Spleen (tissue), 11 donors: ENCODE data around the gene SLC1A1. TPM values are rescaled to one million over a fixed set of nuclear protein-coding genes. Genes with fewer than 3 reads are reported as not detected.

Experiments used
- DNase-seq: peaks from one replicate; pipeline ENCODE4 v3.0.0-alpha.2; 2020
- H3K27ac ChIP-seq, 8 donors: fragments of 200-600 bp; sonication (generic) in 7 of 8; 1 replicate in 4 of 8; 2 replicates in 4 of 8; pipeline versions ENCODE4 v1.5.0 to v1.8.0; 2016 to 2021; ENCODE audit warnings: inconsistent platforms in 4 of 8, mild to moderate bottlenecking in 4 of 8, moderate library complexity in 1 of 8
- H3K27me3 ChIP-seq, 7 donors: fragments of 200-600 bp; sonication (generic) in 6 of 7; replicated peaks in 1 of 7; 1 replicate in 4 of 7; 2 replicates in 3 of 7; pipeline versions ENCODE4 v1.5.0 to v1.8.0; 2016 to 2021; ENCODE audit warnings: inconsistent platforms in 3 of 7, mild to moderate bottlenecking in 1 of 7
- H3K36me3 ChIP-seq, 6 donors: fragments of 200-600 bp; sonication (generic) in 5 of 6; 1 replicate in 4 of 6; 2 replicates in 2 of 6; pipeline versions ENCODE4 v1.5.0 to v1.8.0; 2016 to 2021; ENCODE audit warnings: inconsistent platforms in 2 of 6
- H3K4me1 ChIP-seq, 6 donors: fragments of 200-600 bp; sonication (generic) in 5 of 6; 1 replicate in 3 of 6; 2 replicates in 3 of 6; pipeline versions ENCODE4 v1.5.0 to v1.8.0; 2016 to 2021; ENCODE audit warnings: inconsistent platforms in 3 of 6
- H3K4me3 ChIP-seq, 8 donors: fragments of 200-600 bp; sonication (generic) in 7 of 8; 1 replicate in 4 of 8; 2 replicates in 4 of 8; pipeline versions ENCODE4 v1.5.0 to v1.8.0; 2016 to 2021; ENCODE audit warnings: inconsistent platforms in 4 of 8, mild to moderate bottlenecking in 4 of 8, moderate library complexity in 2 of 8
- H3K9me3 ChIP-seq, 8 donors: fragments of 200-600 bp; sonication (generic) in 7 of 8; 1 replicate in 4 of 8; 2 replicates in 4 of 8; pipeline versions ENCODE4 v1.5.0 to v1.8.0; 2016 to 2021; ENCODE audit warnings: inconsistent platforms in 4 of 8
- POLR2A ChIP-seq, 3 donors: fragments of 450-650 bp; IDR thresholded peaks; one replicate each; pipeline ENCODE4 v1.5.1; 2017; ENCODE audit warnings: antibody characterized with exemption in 3 of 3, mild to moderate bottlenecking in 1 of 3
- POLR2AphosphoS5 ChIP-seq, 3 donors: sonication (generic); formaldehyde crosslinking; IDR thresholded peaks; one replicate each; pipeline ENCODE4 v1.5.1; 2017; ENCODE audit warnings: antibody characterized with exemption in 3 of 3
- WGBS, 5 donors: extraction: QIAGEN DNeasy Blood & Tissue Kit in 3 of 5; methylation state at CpG; one replicate each; pipeline versions ENCODE4 v1.1.5 to v1.1.7; 2013 to 2018; 5-methylcytosine and 5-hydroxymethylcytosine counted together
- intact Hi-C: fragments of 100-400 bp; cut with DNase I; formaldehyde crosslinking; loops from one replicate; pipeline ENCODE4 v1.15.0; 2023; ENCODE audit warnings: low total_unique reads
- polyA plus RNA-seq, 3 donors: library from polyadenylated mRNA; stranded (reverse); fragments of 200-250 nt; gene quantifications; one replicate each; pipeline ENCODE4 v1.2.1, GENCODE V29; 2013
- total RNA-seq, 7 donors: library from RNA; depleted of rRNA in 3 of 7; stranded (reverse); fragments of >200 nt in 3 of 7; fragmentation: NEBNext Ultra II Directional in 4 of 7; extraction: Animal tissue kit (Norgen Biotek cat#: 25700) in 4 of 7; gene quantifications; one replicate each; pipeline versions ENCODE4 v1.1.0 to v1.2.1, GENCODE V29; 2016 to 2021
- TF ChIP-seq, protein P1 (sequence below), 11 experiments: fragments of 200-600 bp in 7 of 11; fragments of 450-650 bp in 4 of 11; sonication (generic) in 4 of 11; IDR thresholded peaks in 8 of 11; conservative IDR thresholded peaks in 3 of 11; 1 replicate in 7 of 11; 2 replicates in 4 of 11; pipeline versions ENCODE4 v1.4.0 to v1.8.0; 2016 to 2021; ENCODE audit warnings: antibody characterized with exemption in 11 of 11, inconsistent platforms in 4 of 11, mild to moderate bottlenecking in 1 of 11
- donor health status: healthy with polysubstance abuse.
- donor health status: DM: no; HTN: no; CAD: no; lungs with moderate emphysema.
- donor health status: DM: no; HTN: no; CAD: no.
- donor health status: Bipolar disorder and iron deficiency.
- donor health status: healthy.
- donor health status: DM: no; HTN: no; CAD: no.
- donor health status: DM: yes; HTN: yes; CAD: no.

The SLC1A1 gene
- total and polyA plus RNA-seq, 10 donors, result 0.11 to 0.79 (median 0.28) TPM; not detected in 2

- TF ChIP-seq, protein P1, sequence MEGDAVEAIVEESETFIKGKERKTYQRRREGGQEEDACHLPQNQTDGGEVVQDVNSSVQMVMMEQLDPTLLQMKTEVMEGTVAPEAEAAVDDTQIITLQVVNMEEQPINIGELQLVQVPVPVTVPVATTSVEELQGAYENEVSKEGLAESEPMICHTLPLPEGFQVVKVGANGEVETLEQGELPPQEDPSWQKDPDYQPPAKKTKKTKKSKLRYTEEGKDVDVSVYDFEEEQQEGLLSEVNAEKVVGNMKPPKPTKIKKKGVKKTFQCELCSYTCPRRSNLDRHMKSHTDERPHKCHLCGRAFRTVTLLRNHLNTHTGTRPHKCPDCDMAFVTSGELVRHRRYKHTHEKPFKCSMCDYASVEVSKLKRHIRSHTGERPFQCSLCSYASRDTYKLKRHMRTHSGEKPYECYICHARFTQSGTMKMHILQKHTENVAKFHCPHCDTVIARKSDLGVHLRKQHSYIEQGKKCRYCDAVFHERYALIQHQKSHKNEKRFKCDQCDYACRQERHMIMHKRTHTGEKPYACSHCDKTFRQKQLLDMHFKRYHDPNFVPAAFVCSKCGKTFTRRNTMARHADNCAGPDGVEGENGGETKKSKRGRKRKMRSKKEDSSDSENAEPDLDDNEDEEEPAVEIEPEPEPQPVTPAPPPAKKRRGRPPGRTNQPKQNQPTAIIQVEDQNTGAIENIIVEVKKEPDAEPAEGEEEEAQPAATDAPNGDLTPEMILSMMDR (IDR thresholded peaks at IDR 0.05 in 8 of 11, conservative IDR thresholded peaks at IDR 0.05 in 3 of 11), result no peak
- TF ChIP-seq POLR2A (IDR thresholded peaks at IDR 0.05), result no peak
- TF ChIP-seq POLR2AphosphoS5 (IDR thresholded peaks at IDR 0.05), result no peak
- intact Hi-C loops, result no loop called here
Measured at GRCh38 chr9:4502444-4502843, 12.2 kb downstream of the SLC1A1 start.

DNA sequence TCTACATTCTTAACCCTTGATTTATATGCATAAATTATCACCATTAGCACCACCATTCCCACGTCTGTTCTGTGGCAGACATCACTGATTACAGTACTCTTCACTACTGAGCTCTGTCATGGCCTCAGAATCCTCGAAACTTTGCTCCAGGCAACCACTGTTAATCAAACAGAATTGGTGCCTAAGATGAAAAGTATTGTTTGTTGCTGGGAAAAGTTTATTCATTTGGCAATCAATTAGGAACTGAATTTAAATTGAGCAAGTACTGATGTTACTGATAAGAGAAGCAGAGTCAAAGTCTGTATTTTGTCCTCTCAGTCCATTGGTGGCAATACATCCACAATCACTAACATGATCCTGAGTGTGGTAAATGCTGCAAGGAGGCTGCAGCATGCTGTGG is 12.8 kb downstream of the SLC1A1 start:
- H3K27me3 ChIP-seq, result peaks cover 0 to 5% (median 0%) of the 10 kb centered on the region in 7 donors
- intact Hi-C loops, result no loop called here
- 73 to 89% (median 76%) methylated on average over 2 of the region's 2 CpGs for WGBS, 5 donors
- DNase-seq, result no peak
- TF ChIP-seq POLR2A (IDR thresholded peaks at IDR 0.05) (no peak), POLR2AphosphoS5 (IDR thresholded peaks at IDR 0.05) (no peak)
- TF ChIP-seq, protein P1 (IDR thresholded peaks at IDR 0.05 in 8 of 11, conservative IDR thresholded peaks at IDR 0.05 in 3 of 11), result no peak
- no peak overlapping the region for H3K4me3 ChIP-seq
- no peak overlapping the region for H3K27ac ChIP-seq
- no peaks in the 10 kb centered on the region for H3K36me3 ChIP-seq
- H3K4me1 ChIP-seq, result no peaks in the 10 kb centered on the region
- H3K9me3 ChIP-seq, result no peaks in the 10 kb centered on the region

More at GRCh38 chr9:4502444-4502843, 12.2 kb downstream of the SLC1A1 start:
- Histone ChIP-seq H3K4me3 (no peak overlapping the region), H3K4me1 (no peaks in the 10 kb centered on the region), H3K36me3 (no peaks in the 10 kb centered on the region), H3K9me3 (no peaks in the 10 kb centered on the region), H3K27ac (no peak overlapping the region), H3K27me3 (peaks cover 0 to 5% (median 0%) of the 10 kb centered on the region in 7 donors)
- 43 to 74% (median 48%) methylated on average over 1 of the region's 1 CpG for WGBS, 5 donors
- DNase-seq, result no peak

DNA sequence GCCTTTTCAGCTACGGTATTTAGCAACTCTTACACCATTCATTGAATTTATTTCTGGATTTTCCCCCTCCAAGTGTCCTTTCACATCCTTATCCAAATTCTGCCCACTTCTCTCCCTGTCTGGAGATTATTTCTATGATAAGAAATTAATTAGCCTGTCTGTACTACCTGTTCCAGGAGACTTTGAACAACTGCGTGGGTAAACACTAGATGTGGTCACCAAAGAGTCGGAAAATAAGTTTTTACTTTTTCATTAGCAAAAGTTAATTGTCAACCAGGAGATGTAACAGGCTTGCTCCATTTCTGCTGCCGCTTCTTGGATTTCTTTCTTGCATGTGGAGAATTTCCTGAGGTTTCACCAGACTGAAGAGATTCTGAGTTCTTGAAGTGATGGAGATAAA is 14.0 kb downstream of the SLC1A1 start:
- intact Hi-C loops, result no loop called here
- Histone ChIP-seq H3K36me3 (no peaks in the 10 kb centered on the region), H3K27ac (no peak overlapping the region), H3K9me3 (no peaks in the 10 kb centered on the region), H3K4me1 (no peaks in the 10 kb centered on the region), H3K27me3 (peaks cover 0 to 5% (median 0%) of the 10 kb centered on the region in 7 donors), H3K4me3 (no peak overlapping the region)
- WGBS, 5 donors, result 91 to 93% (median 92%) methylated on average over 4 of the region's 4 CpGs
- no peak for DNase-seq
- TF ChIP-seq, protein P1 (IDR thresholded peaks at IDR 0.05 in 8 of 11, conservative IDR thresholded peaks at IDR 0.05 in 3 of 11), result no peak
- TF ChIP-seq POLR2A (IDR thresholded peaks at IDR 0.05), result no peak
- no peak for TF ChIP-seq POLR2AphosphoS5 (IDR thresholded peaks at IDR 0.05)

DNA sequence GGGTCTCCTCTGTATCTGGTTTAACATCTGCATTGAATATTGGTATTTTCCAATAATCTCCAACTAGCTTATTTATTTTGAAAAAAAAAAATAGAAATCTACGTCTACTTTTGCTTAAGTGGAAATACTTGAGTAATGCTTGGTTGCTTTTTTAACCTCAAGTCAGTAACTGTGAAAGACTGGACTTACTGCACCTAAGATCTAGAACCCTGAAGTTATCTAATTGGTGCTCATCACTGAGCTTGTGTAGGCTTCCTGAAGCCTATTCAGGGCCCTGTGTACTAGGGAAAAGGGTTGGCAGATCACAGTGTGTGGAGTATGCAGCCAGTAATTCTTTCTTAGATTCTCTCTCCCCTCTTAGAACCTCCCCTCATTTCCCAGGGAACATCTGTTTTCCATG is 16.2 kb downstream of the SLC1A1 start:
- intact Hi-C loops, result no loop called here
- TF ChIP-seq, protein P1 (IDR thresholded peaks at IDR 0.05 in 8 of 11, conservative IDR thresholded peaks at IDR 0.05 in 3 of 11), result no peak
- TF ChIP-seq POLR2AphosphoS5 (IDR thresholded peaks at IDR 0.05) (no peak), POLR2A (IDR thresholded peaks at IDR 0.05) (no peak)
- no peak overlapping the region for H3K4me3 ChIP-seq
- no peak overlapping the region for H3K27ac ChIP-seq
- DNase-seq, result no peak
- H3K36me3 ChIP-seq, result no peaks in the 10 kb centered on the region
- no peaks in the 10 kb centered on the region for H3K9me3 ChIP-seq
- H3K27me3 ChIP-seq, result no peaks in the 10 kb centered on the region
- WGBS, 5 donors, result 69 to 85% (median 73%) methylated on average over 1 of the region's 1 CpG
- H3K4me1 ChIP-seq, result no peaks in the 10 kb centered on the region
